CD14-positive monocyte (primary cell): ENCODE measurements around the gene SCN9A. TPM values are rescaled to one million over a fixed set of nuclear protein-coding genes. Genes with fewer than 3 reads are reported as not detected.

Experiments
- DNase-seq, 3 donors: peaks; one replicate each; pipeline ENCODE4 v3.0.0-alpha.2; 2011 to 2022
- H2AFZ ChIP-seq: 2 replicates; pipeline ENCODE4 v1.6.0; 2012; ENCODE audit warnings: mild to moderate bottlenecking, low read depth, low read length, inconsistent platforms; ENCODE audit not compliant: insufficient read depth, poor library complexity, severe bottlenecking
- H3K27ac ChIP-seq, 2 donors: 1 replicate in 1 of 2; 2 replicates in 1 of 2; pipeline ENCODE4 v1.5.1; 2012 to 2013; ENCODE audit warnings: low read length in 2 of 2, control low read depth in 1 of 2, inconsistent platforms in 1 of 2, low read depth in 1 of 2, mild to moderate bottlenecking in 1 of 2
- H3K27me3 ChIP-seq, 2 donors: one replicate each; pipeline versions ENCODE4 v1.6.0 to v1.6.1; 2011 to 2013; ENCODE audit warnings: low read length in 2 of 2; ENCODE audit not compliant: control insufficient read depth in 2 of 2, insufficient read depth in 2 of 2
- H3K36me3 ChIP-seq, 2 donors: replicated peaks in 1 of 2; 1 replicate in 1 of 2; 2 replicates in 1 of 2; pipeline versions ENCODE4 v1.5.1 to v1.6.1; 2012 to 2013; ENCODE audit warnings: low read length in 2 of 2, control low read depth in 1 of 2, inconsistent platforms in 1 of 2, mild to moderate bottlenecking in 1 of 2; ENCODE audit not compliant: insufficient read depth in 2 of 2, control insufficient read depth in 1 of 2
- H3K4me1 ChIP-seq, 2 donors: 1 replicate in 1 of 2; 2 replicates in 1 of 2; pipeline versions ENCODE4 v1.5.1 to v1.6.1; 2012 to 2013; ENCODE audit warnings: low read length in 2 of 2, control low read depth in 1 of 2, inconsistent platforms in 1 of 2, mild to moderate bottlenecking in 1 of 2, moderate library complexity in 1 of 2; ENCODE audit not compliant: insufficient read depth in 2 of 2, control insufficient read depth in 1 of 2
- H3K4me2 ChIP-seq: replicated peaks from 2 replicates; pipeline ENCODE3; 2012; ENCODE audit warnings: low read length, moderate library complexity, mild to moderate bottlenecking; ENCODE audit not compliant: poor library complexity, severe bottlenecking; ENCODE audit errors: extremely low read depth
- H3K4me3 ChIP-seq, 3 experiments: fragments of 200-600 bp in 1 of 3; sonication (generic) in 1 of 3; replicated peaks in 1 of 3; 1 replicate in 2 of 3; 2 replicates in 1 of 3; pipeline ENCODE4 v1.5.1; 2011 to 2013; ENCODE audit warnings: low read length in 3 of 3, mild to moderate bottlenecking in 3 of 3, control low read depth in 2 of 3, low read depth in 2 of 3, inconsistent platforms in 1 of 3, moderate library complexity in 1 of 3
- H3K79me2 ChIP-seq: 2 replicates; pipeline ENCODE4 v1.6.0; 2012; ENCODE audit warnings: mild to moderate bottlenecking, control low read depth, inconsistent platforms, low read length, moderate library complexity; ENCODE audit not compliant: insufficient read depth
- H3K9ac ChIP-seq: 2 replicates; pipeline ENCODE4 v1.6.0; 2017; ENCODE audit warnings: low read length, mild to moderate bottlenecking; ENCODE audit not compliant: insufficient read depth, poor library complexity, severe bottlenecking
- H3K9me3 ChIP-seq, 2 donors: replicated peaks in 1 of 2; 1 replicate in 1 of 2; 2 replicates in 1 of 2; pipeline versions ENCODE4 v1.5.1 to v1.6.1; 2012 to 2013; ENCODE audit warnings: low read length in 2 of 2, control low read depth in 1 of 2; ENCODE audit not compliant: control insufficient read depth in 1 of 2, insufficient read depth in 1 of 2
- H4K20me1 ChIP-seq: 2 replicates; pipeline ENCODE4 v1.6.0; 2012; ENCODE audit warnings: mild to moderate bottlenecking, low read length, control low read depth, moderate library complexity; ENCODE audit not compliant: insufficient read depth
- H3K27ac Mint-ChIP-seq, 7 donors: one replicate each; pipeline ENCODE4 v1.8.0; 2020; ENCODE audit warnings: mild to moderate bottlenecking in 7 of 7, mixed read lengths in 7 of 7, moderate library complexity in 6 of 7, inconsistent platforms in 2 of 7
- H3K27me3 Mint-ChIP-seq, 3 donors: one replicate each; pipeline ENCODE4 v1.8.0; 2021 to 2022; ENCODE audit warnings: low read depth in 3 of 3, mild to moderate bottlenecking in 3 of 3, mixed read lengths in 3 of 3, moderate library complexity in 3 of 3, inconsistent platforms in 1 of 3
- H3K36me3 Mint-ChIP-seq, 2 donors: one replicate each; pipeline ENCODE4 v1.8.0; 2020; ENCODE audit warnings: mixed read lengths in 2 of 2, inconsistent platforms in 1 of 2, mild to moderate bottlenecking in 1 of 2
- H3K4me1 Mint-ChIP-seq: one replicate; pipeline ENCODE4 v1.8.0; 2020; ENCODE audit warnings: mild to moderate bottlenecking, mixed read lengths
- H3K4me3 Mint-ChIP-seq, 2 donors: one replicate each; pipeline ENCODE4 v1.8.0; 2020; ENCODE audit warnings: mild to moderate bottlenecking in 2 of 2, mixed read lengths in 2 of 2, moderate library complexity in 1 of 2
- H3K9me3 Mint-ChIP-seq, 7 donors: one replicate each; pipeline ENCODE4 v1.8.0; 2020 to 2022; ENCODE audit warnings: mixed read lengths in 7 of 7, mild to moderate bottlenecking in 6 of 7, moderate library complexity in 6 of 7, inconsistent platforms in 2 of 7
- CTCF ChIP-seq: fragments of 200-600 bp; IDR thresholded peaks from one replicate; pipeline ENCODE4 v1.8.0; 2022; ENCODE audit warnings: antibody characterized with exemption, mild to moderate bottlenecking
- WGBS: methylation state at CpG from one replicate; pipeline ENCODE4 v1.1.5; 2013; ENCODE audit warnings: missing lambda C conversion rate; ENCODE audit not compliant: insufficient coverage; 5-methylcytosine and 5-hydroxymethylcytosine counted together
- intact Hi-C, 2 donors: fragments of 100-400 bp; cut with micrococcal nuclease; formaldehyde crosslinking; loops; one replicate each; pipeline versions ENCODE4 v1.15.0 to v1.15.1; 2023
- polyA plus RNA-seq, 3 donors: library from polyadenylated mRNA; depleted of rRNA in 1 of 3; unstranded in 2 of 3; stranded (reverse) in 1 of 3; fragments of 300-500 nt in 2 of 3; fragments of >200 nt in 1 of 3; fragmentation: Illumina TruSeq in 2 of 3; gene quantifications; 1 replicate in 2 of 3; 2 replicates in 1 of 3; pipeline ENCODE4 v1.2.3, GENCODE V29; 2012 to 2021

SCN9A gene
- polyA plus RNA-seq, 3 donors: 0.24 to 0.67 (median 0.26) TPM

GRCh38 chr2:166373539-166373938, 2.2 kb downstream of the SCN9A start:
- no peak for TF ChIP-seq CTCF
- intact Hi-C loops: no loop called here
- DNase-seq: no peak
- peak overlapping the region in 1 of 2 donors; percentile 6 for H3K4me3 Mint-ChIP-seq
- no peaks in the 10 kb centered on the region for H3K9me3 ChIP-seq
- peaks cover 27% of the 10 kb centered on the region for H3K4me1 Mint-ChIP-seq
- no peaks in the 10 kb centered on the region for H3K9me3 Mint-ChIP-seq
- H3K27me3 ChIP-seq: peaks cover 16 to 21% of the 10 kb centered on the region in 2 donors
- peaks cover 9 to 23% of the 10 kb centered on the region in 2 donors for H3K4me1 ChIP-seq
- no peaks in the 10 kb centered on the region for H4K20me1 ChIP-seq
- H3K36me3 Mint-ChIP-seq: no peaks in the 10 kb centered on the region
- H3K36me3 ChIP-seq: no peaks in the 10 kb centered on the region
- H3K79me2 ChIP-seq: no peaks in the 10 kb centered on the region
- H2AFZ ChIP-seq: no peak overlapping the region
- H3K27ac ChIP-seq: no peak overlapping the region
- no peak overlapping the region for H3K4me2 ChIP-seq
- H3K4me3 ChIP-seq: no peak overlapping the region
- no peak overlapping the region for H3K27ac Mint-ChIP-seq
- H3K27me3 Mint-ChIP-seq: peaks cover 8 to 18% (median 15%) of the 10 kb centered on the region in 3 donors
- H3K9ac ChIP-seq: no peak overlapping the region

GRCh38 chr2:166373105-166373504, 2.6 kb downstream of the SCN9A start:
- Histone ChIP-seq H3K79me2 (no peaks in the 10 kb centered on the region), H3K27ac (no peak overlapping the region), H3K9ac (no peak overlapping the region), H3K36me3 (no peaks in the 10 kb centered on the region), H3K4me3 (no peak overlapping the region), H4K20me1 (no peaks in the 10 kb centered on the region), H3K4me1 (peaks cover 9 to 23% of the 10 kb centered on the region in 2 donors), H3K9me3 (no peaks in the 10 kb centered on the region), H3K4me2 (no peak overlapping the region), H2AFZ (peak overlapping the region; percentile 41), H3K27me3 (peaks cover 15 to 21% of the 10 kb centered on the region in 2 donors)
- intact Hi-C loops: no loop called here
- no peak for TF ChIP-seq CTCF
- Mint-ChIP-seq H3K36me3 (no peaks in the 10 kb centered on the region), H3K9me3 (no peaks in the 10 kb centered on the region), H3K27ac (no peak overlapping the region), H3K4me1 (peaks cover 27% of the 10 kb centered on the region), H3K4me3 (peak overlapping the region in 1 of 2 donors; percentile 6), H3K27me3 (peaks cover 8 to 18% (median 15%) of the 10 kb centered on the region in 3 donors)
- 45% methylated on average over 2 of the region's 2 CpGs for whole genome bisulfite sequencing
- DNase-seq: no peak
